GM21515 (cell line): Measurements from ENCODE around the gene CDA.
"Not testable (repeated sequence)": the region's sequence is repeated elsewhere in the genome, so short reads cannot be mapped to it uniquely, and the experiment has no call there.

Experiments used
- ATAC-seq: cut with Tn5 transposase; IDR thresholded peaks from one replicate; pipeline ENCODE4 v1.9.1; 2021; ENCODE audit not compliant: unreplicated experiment

The CDA gene

DNA sequence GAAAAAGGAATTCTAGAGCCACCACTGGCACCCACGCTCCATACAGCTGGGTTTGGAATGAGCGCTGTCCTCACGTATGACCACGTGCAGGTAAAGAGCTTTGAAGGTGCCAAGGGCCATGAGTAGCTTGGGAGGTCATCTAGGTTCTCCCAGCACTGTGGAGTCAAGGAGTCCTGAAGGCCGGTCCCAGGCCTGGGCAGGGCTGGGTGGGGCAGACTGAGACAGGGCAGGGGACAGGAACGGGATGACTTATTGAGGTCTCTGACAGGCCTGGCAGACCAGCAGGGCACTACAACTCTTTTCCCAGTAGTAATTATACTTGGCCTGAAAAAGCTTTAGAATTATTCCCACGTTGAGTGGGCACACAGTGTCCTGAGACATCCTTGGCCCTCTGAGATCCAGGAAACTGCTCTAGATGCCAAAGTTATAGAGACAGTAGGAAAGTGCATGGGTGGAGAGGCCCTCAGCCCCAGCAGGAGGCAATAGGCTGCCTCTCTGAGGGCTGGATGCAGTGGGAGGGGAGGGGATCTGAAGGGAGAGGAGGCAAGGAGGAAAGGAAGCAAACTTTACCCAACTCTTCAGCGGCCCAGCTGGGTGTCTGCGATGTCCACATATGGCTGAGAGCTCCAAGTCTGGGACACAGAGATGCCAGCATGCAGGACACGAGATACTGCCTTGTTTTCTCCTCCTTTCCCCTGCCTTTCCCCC, 1.8 kb upstream of the CDA start:
- no peak for ATAC-seq

DNA sequence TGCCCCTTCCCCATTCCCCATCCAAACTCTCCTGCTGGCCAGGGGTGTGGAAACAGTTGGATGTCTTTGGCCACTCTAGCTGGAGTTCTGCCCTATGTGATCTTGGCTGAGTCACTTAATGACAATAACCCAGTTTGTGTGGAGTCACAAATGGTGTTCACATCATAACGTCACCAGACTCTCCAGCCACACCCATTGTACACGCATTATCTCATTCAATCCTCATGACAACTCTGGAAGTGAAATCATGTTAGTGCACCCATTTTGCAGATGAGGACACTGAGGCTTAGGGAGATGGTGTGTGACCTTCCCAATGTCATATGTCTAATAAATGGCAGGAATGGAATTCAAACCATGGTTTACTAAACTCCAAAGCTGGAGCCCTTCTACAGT, 1.2 kb upstream of the CDA start:
- ATAC-seq: no peak

DNA sequence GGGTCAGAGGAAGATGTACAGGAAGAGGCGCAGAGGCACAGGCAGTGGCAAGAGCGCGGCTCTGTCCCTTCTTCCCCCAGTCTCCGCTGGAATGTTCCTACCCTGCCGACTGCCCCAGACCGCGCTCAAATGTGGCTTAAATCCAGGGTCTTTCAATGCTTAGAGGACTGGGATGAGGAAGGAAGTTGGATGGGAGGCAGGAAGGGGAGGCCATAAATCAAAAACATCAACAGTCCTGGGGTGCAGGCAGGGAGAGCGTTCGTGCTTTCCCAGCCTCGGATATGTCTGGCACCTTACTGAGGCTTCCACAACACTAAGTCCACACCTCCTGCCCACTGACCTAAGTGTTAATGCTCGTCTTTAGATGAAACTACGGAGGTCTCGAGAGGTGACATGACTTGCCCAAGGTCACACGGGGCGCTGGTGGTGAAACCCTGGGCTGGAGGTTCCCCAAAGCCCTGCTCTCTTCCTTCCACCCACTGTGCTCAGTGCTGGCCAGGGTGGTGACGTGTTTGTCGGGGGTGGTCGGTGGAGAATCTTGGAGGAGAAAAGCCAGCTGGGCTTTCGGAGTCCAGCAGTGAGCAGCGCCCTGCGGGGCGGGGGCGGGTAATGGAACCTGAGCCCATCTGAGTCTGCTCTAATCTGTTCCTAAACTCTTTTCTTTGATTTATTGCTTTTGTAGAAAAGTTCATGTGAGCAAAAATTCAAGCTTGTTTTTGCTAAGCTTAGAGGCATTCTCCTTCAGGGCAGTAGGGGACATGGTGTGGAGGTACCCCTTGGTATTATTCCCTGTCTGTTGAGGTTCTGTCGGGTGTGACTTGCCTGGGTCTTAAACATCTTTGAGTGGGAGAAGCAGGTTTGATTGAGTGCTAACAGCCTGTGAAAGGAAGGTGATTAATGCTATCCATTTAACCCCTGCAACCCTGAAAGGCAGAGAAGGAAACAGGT, 708 bp downstream of the CDA start:
- no peak for ATAC-seq

DNA sequence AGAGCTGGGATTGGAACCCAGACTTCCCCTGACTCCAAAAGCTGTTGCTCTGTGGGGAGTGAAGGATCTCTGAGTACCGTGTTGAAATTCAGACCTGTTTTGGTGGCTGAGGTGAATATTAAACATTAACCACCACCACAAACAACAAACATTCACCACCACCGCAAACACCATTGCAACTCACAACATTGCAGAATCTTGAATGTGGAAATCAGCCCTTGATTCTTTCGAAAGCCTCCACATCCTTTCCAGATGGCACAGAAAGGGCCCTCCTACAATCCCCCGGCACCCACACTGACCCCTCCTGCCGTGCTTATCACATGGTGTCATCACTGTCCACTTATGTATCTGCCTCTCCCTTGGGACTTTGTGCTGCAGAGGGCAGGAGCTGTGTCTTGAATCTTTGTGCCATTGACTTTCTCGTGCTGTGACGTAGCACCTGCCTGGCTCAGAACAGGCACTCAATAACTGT, 1.4 kb downstream of the CDA start:
- ATAC-seq: no peak

DNA sequence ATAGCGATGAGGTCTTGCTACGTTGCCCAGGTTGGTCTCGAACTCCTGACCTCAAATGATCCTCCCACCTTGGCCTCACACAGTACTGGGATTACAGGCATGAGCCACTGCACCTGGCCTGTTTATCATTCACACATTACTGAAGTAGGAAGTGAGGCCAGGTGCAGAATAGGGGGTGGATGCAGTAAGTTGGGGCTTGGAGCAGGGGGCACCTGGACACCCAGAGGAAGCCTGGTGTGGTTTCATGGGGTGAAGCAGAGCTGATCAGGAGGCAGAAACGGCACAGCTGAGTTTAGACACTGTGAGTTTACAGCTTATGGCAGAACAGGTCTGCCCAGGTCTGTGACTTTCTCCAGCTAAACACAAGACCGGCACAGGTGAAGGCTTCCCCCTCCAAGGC, 4.9 kb downstream of the CDA start:
- ATAC-seq: no peak

DNA sequence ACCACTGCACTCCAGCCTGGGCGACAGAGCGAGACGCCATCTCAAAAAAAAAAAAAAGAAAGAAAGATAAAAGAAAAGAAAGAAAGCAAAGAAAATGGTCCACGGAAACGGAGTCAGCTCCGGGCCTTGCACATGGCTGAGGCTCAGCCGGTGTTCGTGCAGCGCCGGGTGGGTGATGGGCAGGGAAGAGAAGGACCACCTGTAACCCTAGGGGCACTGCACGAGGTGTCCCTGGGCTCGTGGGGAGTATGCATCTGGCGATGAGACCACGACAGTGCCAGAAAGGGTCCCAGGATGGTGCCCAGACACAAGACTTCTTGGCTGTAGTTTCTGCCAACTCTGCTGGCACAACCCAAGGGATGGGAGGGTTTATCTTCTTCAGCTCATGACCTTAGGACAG, 5.8 kb downstream of the CDA start:
- no peak for ATAC-seq

DNA sequence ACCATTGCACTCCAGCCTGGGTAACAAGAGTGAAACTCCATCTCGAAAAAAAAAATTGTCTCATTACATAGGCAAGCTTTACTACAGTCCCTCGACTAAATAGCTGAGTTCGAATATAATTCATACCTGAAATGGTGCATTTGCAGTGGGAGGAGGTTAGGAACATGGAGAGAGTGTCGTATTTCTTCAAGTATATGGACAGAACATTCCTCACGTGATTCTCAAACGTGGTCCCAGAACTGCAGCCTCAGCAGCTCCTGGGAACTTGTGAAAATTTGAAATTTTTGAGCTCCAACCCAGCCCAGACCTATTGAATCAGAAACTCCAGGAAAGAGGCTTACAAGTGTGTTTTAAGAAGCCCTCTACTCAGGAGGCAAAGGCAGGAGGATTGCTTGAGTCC, 7.2 kb downstream of the CDA start:
- ATAC-seq: no peak

DNA sequence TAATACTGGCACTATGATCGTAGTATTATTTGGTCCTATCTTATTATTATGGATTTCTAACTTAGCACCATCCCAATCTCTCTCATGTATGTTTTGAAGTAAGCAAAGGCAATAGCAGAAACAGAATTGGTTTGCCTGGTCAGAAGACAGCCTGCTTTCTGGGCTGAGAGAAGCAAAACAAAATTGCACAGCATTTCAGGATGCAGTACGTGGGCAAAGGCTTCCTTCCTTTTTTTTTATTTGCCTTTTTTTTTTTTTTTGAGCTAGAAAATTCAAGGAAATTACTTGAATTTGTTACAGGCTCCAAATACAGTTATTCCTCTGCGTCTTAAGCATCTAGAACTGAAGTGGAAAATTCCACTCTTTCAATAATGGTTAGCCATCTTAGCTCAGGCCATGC, 8.8 kb downstream of the CDA start:
- ATAC-seq: no peak

DNA sequence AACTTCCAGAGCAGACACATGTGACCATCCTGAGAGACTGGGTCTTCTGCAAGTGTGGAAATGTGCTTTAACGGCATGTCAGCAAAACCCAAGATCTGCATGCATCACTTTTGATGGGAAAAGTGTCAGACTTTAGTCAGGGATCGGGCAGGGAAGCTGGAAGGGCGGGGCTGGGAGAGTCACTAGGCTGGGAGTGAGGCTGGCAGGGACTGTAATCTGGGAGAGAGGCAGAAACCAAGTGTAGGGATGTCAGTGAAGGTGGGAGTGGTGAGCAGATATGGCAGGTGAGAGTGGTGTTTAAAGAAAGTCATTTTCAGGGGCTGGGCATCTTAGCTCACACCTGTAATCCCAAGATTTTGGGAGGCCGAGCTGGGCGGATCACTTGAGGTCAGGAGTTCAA, 11.3 kb downstream of the CDA start:
- ATAC-seq: no peak

DNA sequence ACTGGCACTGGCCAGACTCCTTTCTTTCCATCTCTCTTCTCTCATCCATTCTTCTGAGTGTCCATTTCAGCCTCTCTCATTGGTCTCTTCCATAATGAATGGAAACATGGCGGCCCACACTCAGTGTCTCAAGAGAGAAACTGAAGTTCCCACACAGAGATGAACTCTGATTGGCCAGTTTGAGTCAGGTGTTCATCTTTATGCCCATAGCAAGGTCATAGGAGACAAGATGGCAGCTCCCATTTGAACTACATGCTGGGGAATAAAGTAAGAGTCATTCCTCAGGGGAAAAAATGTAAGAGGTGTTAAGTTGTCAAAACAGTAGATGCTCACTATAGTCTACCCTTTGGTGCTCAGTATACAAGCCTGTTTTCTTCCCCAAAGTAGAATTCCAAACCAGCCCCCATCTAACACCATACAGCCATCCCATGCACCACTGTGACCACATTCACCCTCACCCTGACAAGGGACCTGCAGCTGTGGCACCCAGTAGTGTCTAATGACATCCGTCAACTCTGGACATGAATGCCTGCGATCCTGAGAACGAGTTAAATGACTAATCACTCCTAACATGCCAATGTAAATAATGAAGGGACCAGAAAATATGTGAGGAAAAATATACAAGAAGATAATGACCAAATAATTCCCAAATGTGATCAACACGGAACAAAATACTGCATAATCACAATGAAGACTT, 12.4 kb downstream of the CDA start:
- no peak for ATAC-seq

DNA sequence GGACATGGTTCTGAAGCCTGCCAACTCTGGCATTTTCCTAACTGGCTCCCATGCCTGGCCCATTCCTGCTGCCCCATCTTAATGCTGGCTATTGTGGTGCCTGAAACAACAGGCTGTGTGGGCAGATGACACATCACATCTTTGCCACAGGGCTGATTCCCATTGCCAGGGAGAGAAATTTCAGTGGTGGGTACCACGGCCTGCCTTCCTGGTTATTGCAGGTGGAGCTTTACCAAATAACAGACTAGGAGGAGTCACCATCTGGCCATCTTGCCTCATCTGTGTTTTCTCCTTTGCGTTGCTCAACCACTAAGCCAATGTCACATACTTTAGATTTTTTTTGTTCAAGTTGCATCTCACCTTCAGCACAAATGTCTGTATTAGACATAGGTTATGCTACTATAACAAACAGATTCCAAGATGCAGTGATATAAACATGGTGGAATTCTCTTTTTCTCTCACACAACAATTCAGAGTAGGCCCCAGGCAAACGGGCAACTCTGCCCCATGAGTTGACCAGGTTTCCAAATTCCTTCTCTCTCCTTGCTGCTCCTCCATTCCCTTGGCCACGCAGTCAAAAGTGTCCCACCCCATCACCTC, 14.1 kb downstream of the CDA start:
- ATAC-seq: no peak

DNA sequence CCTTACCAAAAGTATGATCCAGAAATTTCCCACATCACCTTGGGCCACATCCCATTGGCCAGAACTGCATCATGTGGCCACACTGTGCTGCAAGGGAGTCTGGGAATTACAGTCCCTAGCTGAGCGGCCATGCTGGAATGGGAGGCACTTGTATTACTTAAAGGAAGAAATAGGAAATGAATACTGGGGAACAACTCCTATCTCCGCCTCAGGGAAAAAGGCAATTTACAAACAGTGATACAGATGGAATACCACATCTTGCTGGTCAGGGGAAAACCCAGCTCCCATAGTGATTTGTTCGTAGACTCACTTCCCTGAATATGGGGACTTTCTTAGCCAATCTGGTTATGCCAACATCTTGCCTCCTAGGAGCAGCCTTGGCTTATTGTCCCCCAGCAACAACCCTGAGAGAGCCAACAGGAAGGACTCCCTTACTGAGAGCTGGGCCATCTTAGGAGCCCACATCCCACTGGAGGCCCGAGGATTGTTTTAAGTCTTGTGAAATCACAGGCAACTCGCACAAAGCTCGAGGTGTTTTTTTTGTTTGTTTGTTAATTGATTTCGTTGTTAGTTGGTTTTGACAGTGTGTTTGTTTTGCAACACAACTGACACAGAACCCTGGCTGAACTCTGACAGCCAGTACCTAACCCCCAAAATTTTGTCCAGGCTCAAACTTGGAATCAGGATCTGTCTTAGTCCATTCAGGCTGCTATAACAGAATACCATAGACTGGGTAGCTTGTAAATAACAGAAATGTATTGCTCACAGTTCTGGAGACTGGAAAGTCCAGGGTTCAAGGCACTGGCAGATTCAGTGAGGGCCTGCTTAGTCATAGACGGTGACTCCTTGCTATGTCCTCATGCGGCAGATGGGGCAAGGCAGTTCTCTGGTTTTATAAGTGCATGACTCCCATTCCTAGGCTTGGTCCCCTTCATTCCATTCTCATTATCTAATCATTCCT, 14.9 kb downstream of the CDA start:
- no peak for ATAC-seq

DNA sequence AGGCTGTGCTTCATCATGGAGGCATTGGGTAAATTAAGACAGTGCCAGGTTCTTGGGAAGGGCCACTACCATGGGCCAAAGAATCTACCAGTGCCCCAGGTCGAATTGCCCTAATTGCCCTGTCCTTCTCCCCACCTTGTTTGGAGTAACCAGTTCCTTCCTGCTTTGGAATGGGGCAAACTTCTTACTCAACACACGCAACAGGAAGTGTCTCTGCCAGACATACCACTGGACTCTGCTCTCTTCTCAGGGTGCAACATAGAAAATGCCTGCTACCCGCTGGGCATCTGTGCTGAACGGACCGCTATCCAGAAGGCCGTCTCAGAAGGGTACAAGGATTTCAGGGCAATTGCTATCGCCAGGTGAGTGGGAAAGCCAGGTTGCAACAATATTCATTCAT, 15.8 kb downstream of the CDA start:
- no peak for ATAC-seq

DNA sequence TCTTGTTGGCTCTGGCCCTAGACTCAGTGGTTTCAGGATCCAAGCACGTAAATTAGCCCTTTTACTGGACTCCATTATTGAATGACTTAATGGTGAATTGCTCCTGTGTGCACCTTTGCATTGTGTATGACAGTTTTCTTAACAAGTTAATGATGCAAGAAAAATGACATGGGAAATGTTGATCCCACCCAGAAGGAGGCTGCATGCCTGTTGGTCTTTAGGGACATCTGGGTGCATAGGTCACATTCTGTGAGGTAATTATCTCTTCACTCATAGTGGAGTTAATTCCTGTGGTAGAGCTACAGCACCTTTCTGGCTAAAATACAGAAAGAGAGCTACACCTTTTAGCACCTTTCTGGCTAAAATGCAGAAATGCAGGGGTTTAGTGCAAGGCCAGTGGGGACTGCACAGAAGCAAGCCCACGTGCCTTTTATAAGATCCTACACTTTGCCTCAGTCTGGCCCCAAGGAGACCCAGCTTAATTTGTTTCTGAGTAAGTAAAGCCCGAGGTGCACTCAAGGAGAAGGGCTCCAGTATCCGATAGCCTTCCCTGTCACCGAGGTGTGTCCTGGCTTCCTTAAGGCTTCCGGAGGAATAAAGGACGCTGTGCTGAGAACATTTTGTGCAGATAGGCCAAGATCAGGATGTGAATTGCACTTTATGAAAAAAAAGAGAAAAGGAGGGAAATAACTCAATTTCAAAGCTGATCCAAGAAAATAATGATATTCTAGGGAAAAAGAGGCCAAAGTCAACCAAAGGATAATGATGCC, 18.1 kb downstream of the CDA start:
- ATAC-seq: not testable (repeated sequence)

DNA sequence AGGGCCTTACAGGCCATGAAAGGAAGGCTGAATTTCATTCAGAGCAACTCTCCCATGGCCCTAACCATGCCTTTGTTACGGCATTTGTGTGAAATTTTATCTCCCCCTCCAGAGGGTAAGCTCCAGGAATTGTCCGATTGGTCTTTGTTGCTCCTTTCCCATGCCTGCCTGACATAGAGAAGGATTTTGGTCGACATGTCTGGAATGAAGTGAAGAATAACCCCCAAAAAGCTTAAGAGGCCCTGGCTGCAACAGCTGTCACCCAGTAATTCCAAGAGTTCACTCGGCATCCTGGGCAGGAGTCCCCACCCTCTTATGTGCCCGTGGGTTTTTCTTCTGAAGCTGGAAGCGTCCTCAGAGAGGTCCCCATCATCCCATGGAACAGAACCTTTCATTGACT, 20.6 kb downstream of the CDA start:
- ATAC-seq: no peak

DNA sequence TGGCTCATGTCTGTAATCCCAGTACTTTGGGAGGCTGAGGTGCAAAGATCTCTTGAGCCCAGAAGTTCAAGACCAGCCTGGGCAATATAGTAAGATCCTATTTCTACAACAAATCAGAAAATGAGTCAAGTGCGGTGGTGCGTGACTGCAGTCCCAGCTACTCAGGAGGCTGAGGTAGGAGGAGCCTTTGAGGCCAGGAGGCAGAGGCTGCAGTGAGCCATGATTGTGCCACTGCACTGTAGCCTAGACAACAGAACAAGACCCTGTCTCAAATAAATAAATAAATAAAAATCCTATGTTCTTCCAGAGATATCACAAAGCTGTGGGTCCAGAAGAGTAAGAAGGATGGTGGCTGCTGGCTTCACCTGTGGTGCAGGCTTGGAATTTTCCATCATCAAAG, 22.1 kb downstream of the CDA start:
- no peak for ATAC-seq

DNA sequence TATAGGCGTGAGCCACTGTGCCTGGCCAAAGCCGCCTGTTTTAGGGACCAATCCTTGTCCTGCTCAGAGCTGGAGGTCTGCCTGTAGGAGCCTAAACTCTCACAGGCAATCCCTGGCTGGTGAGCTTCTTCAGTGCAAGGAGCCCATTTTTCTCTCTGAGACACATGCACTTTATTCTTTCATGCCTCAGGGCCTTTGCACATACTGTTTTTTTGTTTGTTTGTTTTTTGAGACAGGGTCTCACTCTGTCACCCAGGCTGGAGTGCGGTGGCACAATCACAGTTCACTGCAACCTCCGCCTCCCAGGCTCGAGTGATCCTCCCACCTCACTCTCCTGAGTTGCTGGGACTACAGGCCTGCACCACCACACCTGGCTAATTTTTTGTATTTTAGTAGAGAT, 22.8 kb downstream of the CDA start:
- no peak for ATAC-seq

DNA sequence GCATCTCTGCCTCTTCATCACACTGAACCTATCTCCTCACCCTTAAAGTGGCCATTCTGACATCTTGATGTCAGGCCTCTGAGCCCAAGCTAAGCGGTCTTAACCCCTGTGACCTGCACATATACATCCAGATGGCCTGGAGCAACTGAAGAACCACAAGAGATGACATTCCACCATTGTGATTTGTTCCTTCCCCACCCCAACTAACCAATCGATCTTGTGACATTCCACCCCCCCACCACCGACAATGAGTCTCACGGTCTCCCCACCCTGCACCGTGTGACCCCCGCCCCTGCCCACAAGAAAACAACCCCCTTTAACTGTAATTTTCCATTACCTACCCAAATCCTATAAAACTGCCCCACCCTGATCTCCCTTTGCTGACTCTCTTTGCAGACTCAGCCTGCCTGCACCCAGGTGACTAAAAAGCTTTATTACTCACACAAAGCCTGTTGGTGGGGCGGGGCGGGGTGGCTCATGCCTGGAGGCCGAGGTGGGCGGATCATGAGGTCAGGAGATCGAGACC, 23.4 kb downstream of the CDA start:
- no peak for ATAC-seq

DNA sequence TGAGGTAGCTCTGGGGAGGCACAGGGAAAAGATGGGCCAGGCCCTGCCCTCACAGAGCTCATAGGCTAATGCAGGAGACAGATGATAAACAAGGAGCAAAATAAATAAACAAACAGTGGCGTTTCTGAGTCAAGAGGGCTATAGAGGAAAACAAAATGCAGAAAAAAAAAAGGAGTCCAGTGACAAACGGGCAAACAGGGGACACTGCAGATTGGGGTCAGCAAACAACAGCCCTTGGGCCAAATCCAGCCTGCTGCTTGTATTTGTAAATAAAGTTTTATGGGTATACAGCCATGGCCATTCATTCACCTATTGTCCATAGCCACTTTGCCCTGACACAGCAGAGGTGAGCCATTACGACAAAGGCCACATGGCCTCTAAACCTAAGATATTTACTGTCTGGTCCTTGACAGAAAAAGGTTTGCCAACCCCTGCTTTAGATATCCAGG, 25.3 kb downstream of the CDA start:
- ATAC-seq: no peak
